Measurements from ENCODE around the gene CDK8.

CDK8 gene

GRCh38 chr13:26380930-26381329 is 127.0 kb downstream of the CDK8 start:
- Histone ChIP-seq H2AFZ (ENCODE audit: low read depth, low read length) (no peak overlapping the region), H3K9ac (ENCODE audit: low read length) (no peak overlapping the region), H4K91ac (ENCODE audit: low read length) (no peak overlapping the region), H2BK12ac (ENCODE audit: low read length in 2 of 2) (no peak overlapping the region), H3K4me3 (ENCODE audit: insufficient read depth in 1 of 2, low read depth in 1 of 2, low read length in 2 of 2) (no peak overlapping the region), H3K23ac (ENCODE audit: low read length in 2 of 2) (no peak overlapping the region), H3K27ac (ENCODE audit: low read length, poor library complexity, severe bottlenecking) (no peak overlapping the region), H2AK5ac (ENCODE audit: low read length, severe bottlenecking) (no peak overlapping the region), H3K14ac (ENCODE audit: low read length in 2 of 2) (no peak overlapping the region), H3K18ac (ENCODE audit: low read depth in 1 of 2, low read length in 2 of 2) (no peak overlapping the region), H3K4me1 (ENCODE audit: control insufficient read depth, insufficient read depth, low read depth, low read length) (no peaks in the 10 kb centered on the region), H2BK15ac (ENCODE audit: low read depth, poor library complexity, severe bottlenecking) (no peak overlapping the region), H3K9me3 (ENCODE audit: control insufficient read depth, low read length) (no peaks in the 10 kb centered on the region), H3K4ac (ENCODE audit: low read depth in 1 of 2, low read length in 2 of 2) (no peak overlapping the region), H3K79me1 (replicated peaks; ENCODE audit: low read length, poor library complexity, severe bottlenecking) (peaks cover 4% of the 10 kb centered on the region), H3K27me3 (ENCODE audit: control insufficient read depth in 1 of 2, insufficient read depth in 1 of 2, low read length in 2 of 2) (no peaks in the 10 kb centered on the region), H3K36me3 (ENCODE audit: control insufficient read depth in 1 of 2, insufficient read depth in 2 of 2, low read depth in 1 of 2, low read length in 2 of 2) (peaks cover 3 to 7% of the 10 kb centered on the region in 2 experiments), H4K8ac (ENCODE audit: low read length) (no peak overlapping the region), H3K4me2 (ENCODE audit: low read length, poor library complexity, severe bottlenecking) (no peak overlapping the region), H2BK5ac (ENCODE audit: low read depth, low read length, poor library complexity, severe bottlenecking) (no peak overlapping the region), H2BK120ac (ENCODE audit: low read depth, low read length) (no peak overlapping the region)
- 96% methylated on average over 2 of the region's 2 CpGs for WGBS
- DNase-seq, result no peak

- H3K14ac ChIP-seq (ENCODE audit: low read length in 2 of 2), result no peak overlapping the region
- H3K23ac ChIP-seq (ENCODE audit: low read length in 2 of 2), result no peak overlapping the region
- H3K4ac ChIP-seq (ENCODE audit: low read depth in 1 of 2, low read length in 2 of 2), result no peak overlapping the region
- H2AK5ac ChIP-seq (ENCODE audit: low read length, severe bottlenecking), result no peak overlapping the region
- DNase-seq, result no peak
- H3K4me1 ChIP-seq (ENCODE audit: control insufficient read depth, insufficient read depth, low read depth, low read length), result no peaks in the 10 kb centered on the region
- H3K79me1 ChIP-seq (replicated peaks; ENCODE audit: low read length, poor library complexity, severe bottlenecking), result peaks cover 3% of the 10 kb centered on the region
- no peaks in the 10 kb centered on the region for H3K9me3 ChIP-seq (ENCODE audit: control insufficient read depth, low read length)
- H3K27ac ChIP-seq (ENCODE audit: low read length, poor library complexity, severe bottlenecking), result no peak overlapping the region
- H3K4me2 ChIP-seq (ENCODE audit: low read length, poor library complexity, severe bottlenecking), result no peak overlapping the region
- no peak overlapping the region for H4K91ac ChIP-seq (ENCODE audit: low read length)
- no peak overlapping the region for H3K4me3 ChIP-seq (ENCODE audit: insufficient read depth in 1 of 2, low read depth in 1 of 2, low read length in 2 of 2)
- no peak overlapping the region for H2BK120ac ChIP-seq (ENCODE audit: low read depth, low read length)
- H3K9ac ChIP-seq (ENCODE audit: low read length), result no peak overlapping the region
- WGBS, result 100% methylated on average over 2 of the region's 2 CpGs
- no peak overlapping the region for H2BK12ac ChIP-seq (ENCODE audit: low read length in 2 of 2)
- peaks cover 3 to 21% of the 10 kb centered on the region in 2 experiments for H3K36me3 ChIP-seq (ENCODE audit: control insufficient read depth in 1 of 2, insufficient read depth in 2 of 2, low read depth in 1 of 2, low read length in 2 of 2)
- no peak overlapping the region for H2BK15ac ChIP-seq (ENCODE audit: low read depth, poor library complexity, severe bottlenecking)
- no peak overlapping the region for H3K18ac ChIP-seq (ENCODE audit: low read depth in 1 of 2, low read length in 2 of 2)
- H3K27me3 ChIP-seq (ENCODE audit: control insufficient read depth in 1 of 2, insufficient read depth in 1 of 2, low read length in 2 of 2), result no peaks in the 10 kb centered on the region
- no peak overlapping the region for H2BK5ac ChIP-seq (ENCODE audit: low read depth, low read length, poor library complexity, severe bottlenecking)
- no peak overlapping the region for H2AFZ ChIP-seq (ENCODE audit: low read depth, low read length)
- H4K8ac ChIP-seq (ENCODE audit: low read length), result no peak overlapping the region
Measured at GRCh38 chr13:26382366-26382765, 128.4 kb downstream of the CDK8 start.

- Histone ChIP-seq H2BK120ac (ENCODE audit: low read depth, low read length) (no peak overlapping the region), H3K36me3 (ENCODE audit: control insufficient read depth in 1 of 2, insufficient read depth in 2 of 2, low read depth in 1 of 2, low read length in 2 of 2) (peaks cover 3 to 25% of the 10 kb centered on the region in 2 experiments), H3K4me1 (ENCODE audit: control insufficient read depth, insufficient read depth, low read depth, low read length) (no peaks in the 10 kb centered on the region), H4K8ac (ENCODE audit: low read length) (no peak overlapping the region), H3K27me3 (ENCODE audit: control insufficient read depth in 1 of 2, insufficient read depth in 1 of 2, low read length in 2 of 2) (no peaks in the 10 kb centered on the region), H3K4me2 (ENCODE audit: low read length, poor library complexity, severe bottlenecking) (no peak overlapping the region), H2BK15ac (ENCODE audit: low read depth, poor library complexity, severe bottlenecking) (no peak overlapping the region), H3K14ac (ENCODE audit: low read length in 2 of 2) (no peak overlapping the region), H2AFZ (ENCODE audit: low read depth, low read length) (no peak overlapping the region), H4K91ac (ENCODE audit: low read length) (no peak overlapping the region), H3K9me3 (ENCODE audit: control insufficient read depth, low read length) (no peaks in the 10 kb centered on the region), H2BK12ac (ENCODE audit: low read length in 2 of 2) (no peak overlapping the region), H3K4ac (ENCODE audit: low read depth in 1 of 2, low read length in 2 of 2) (no peak overlapping the region), H3K4me3 (ENCODE audit: insufficient read depth in 1 of 2, low read depth in 1 of 2, low read length in 2 of 2) (no peak overlapping the region), H3K9ac (ENCODE audit: low read length) (no peak overlapping the region), H2AK5ac (ENCODE audit: low read length, severe bottlenecking) (no peak overlapping the region), H3K27ac (ENCODE audit: low read length, poor library complexity, severe bottlenecking) (no peak overlapping the region), H3K18ac (ENCODE audit: low read depth in 1 of 2, low read length in 2 of 2) (no peak overlapping the region), H2BK5ac (ENCODE audit: low read depth, low read length, poor library complexity, severe bottlenecking) (no peak overlapping the region), H3K23ac (ENCODE audit: low read length in 2 of 2) (no peak overlapping the region), H3K79me1 (replicated peaks; ENCODE audit: low read length, poor library complexity, severe bottlenecking) (peaks cover 3% of the 10 kb centered on the region)
- WGBS, result 96% methylated on average over 3 of the region's 4 CpGs
- DNase-seq, result no peak
Measured at GRCh38 chr13:26382835-26383234, 128.9 kb downstream of the CDK8 start.

GRCh38 chr13:26384587-26384986 is 130.7 kb downstream of the CDK8 start:
- no peak overlapping the region for H3K4me2 ChIP-seq (ENCODE audit: low read length, poor library complexity, severe bottlenecking)
- H2BK12ac ChIP-seq (ENCODE audit: low read length in 2 of 2), result no peak overlapping the region
- H2BK5ac ChIP-seq (ENCODE audit: low read depth, low read length, poor library complexity, severe bottlenecking), result no peak overlapping the region
- no peak overlapping the region for H2AFZ ChIP-seq (ENCODE audit: low read depth, low read length)
- H4K8ac ChIP-seq (ENCODE audit: low read length), result peak overlapping the region; percentile 48
- H3K27ac ChIP-seq (ENCODE audit: low read length, poor library complexity, severe bottlenecking), result no peak overlapping the region
- H3K79me1 ChIP-seq (replicated peaks; ENCODE audit: low read length, poor library complexity, severe bottlenecking), result peaks cover 3% of the 10 kb centered on the region
- no peak for DNase-seq
- no peak overlapping the region for H3K18ac ChIP-seq (ENCODE audit: low read depth in 1 of 2, low read length in 2 of 2)
- WGBS, result 97% methylated on average over 1 of the region's 1 CpG
- H3K27me3 ChIP-seq (ENCODE audit: control insufficient read depth in 1 of 2, insufficient read depth in 1 of 2, low read length in 2 of 2), result no peaks in the 10 kb centered on the region
- no peak overlapping the region for H2BK120ac ChIP-seq (ENCODE audit: low read depth, low read length)
- no peak overlapping the region for H3K9ac ChIP-seq (ENCODE audit: low read length)
- no peaks in the 10 kb centered on the region for H3K4me1 ChIP-seq (ENCODE audit: control insufficient read depth, insufficient read depth, low read depth, low read length)
- H3K36me3 ChIP-seq (ENCODE audit: control insufficient read depth in 1 of 2, insufficient read depth in 2 of 2, low read depth in 1 of 2, low read length in 2 of 2), result peaks cover 3 to 36% of the 10 kb centered on the region in 2 experiments
- H3K4me3 ChIP-seq (ENCODE audit: insufficient read depth in 1 of 2, low read depth in 1 of 2, low read length in 2 of 2), result no peak overlapping the region
- no peaks in the 10 kb centered on the region for H3K9me3 ChIP-seq (ENCODE audit: control insufficient read depth, low read length)
- no peak overlapping the region for H3K14ac ChIP-seq (ENCODE audit: low read length in 2 of 2)
- no peak overlapping the region for H2BK15ac ChIP-seq (ENCODE audit: low read depth, poor library complexity, severe bottlenecking)
- H3K23ac ChIP-seq (ENCODE audit: low read length in 2 of 2), result no peak overlapping the region
- H2AK5ac ChIP-seq (ENCODE audit: low read length, severe bottlenecking), result no peak overlapping the region
- H3K4ac ChIP-seq (ENCODE audit: low read depth in 1 of 2, low read length in 2 of 2), result no peak overlapping the region
- H4K91ac ChIP-seq (ENCODE audit: low read length), result no peak overlapping the region

Data from mesenchymal stem cell (in vitro differentiated cells and primary cell).